Sigmoid colon (tissue), 4 donors: ENCODE results near the gene HSD3B1.

Source experiments
- CTCF ChIP-seq, 4 experiments: fragments of 450-650 bp in 3 of 4; fragments of 200-600 bp in 1 of 4; IDR thresholded peaks; one replicate each; pipeline ENCODE4 v1.5.1; 2016 to 2019; ENCODE audit warnings: antibody characterized with exemption in 4 of 4, mild to moderate bottlenecking in 3 of 4, moderate library complexity in 2 of 4
- EP300 ChIP-seq, 4 donors: sonication (generic); formaldehyde crosslinking; IDR thresholded peaks; one replicate each; pipeline ENCODE4 v1.6.1; 2017; ENCODE audit warnings: antibody characterized with exemption in 4 of 4
- POLR2AphosphoS5 ChIP-seq, 4 donors: sonication (generic); formaldehyde crosslinking; IDR thresholded peaks; one replicate each; pipeline ENCODE4 v1.6.1; 2017; ENCODE audit warnings: antibody characterized with exemption in 4 of 4

GRCh38 chr1:119482517-119483425 is 24.2 kb upstream of the HSD3B1 start:
- TF ChIP-seq CTCF (IDR thresholded peaks at IDR 0.05) (no peak), POLR2AphosphoS5 (IDR thresholded peaks at IDR 0.05) (no peak), EP300 (IDR thresholded peaks at IDR 0.05) (no peak)
